SK-N-SH (cell line): ENCODE measurements around the gene GMPPA. TPM values are rescaled to one million over a fixed set of nuclear protein-coding genes. Genes with fewer than 3 reads are reported as not detected.

Experiments used
- CTCF ChIA-PET: fragments of 300-600, 350-600 bp; formaldehyde crosslinking; extraction: SDS; loops from one replicate; lab custom pipeline; 2021; lab: Yijun Ruan, JAX
- POLR2A ChIA-PET: fragments of 350-600 bp; sonication (Branson Sonifier 250); formaldehyde crosslinking; extraction: SDS; loops from one replicate; lab custom pipeline; 2020; ENCODE audit warnings: antibody characterized with exemption, inconsistent platforms; lab: Yijun Ruan, JAX
- DNase-seq: peaks from one replicate; pipeline ENCODE4 v3.0.0; 2012
- H2AFZ ChIP-seq: fragments of 200-600 bp; sonication (generic); 2 replicates; pipeline ENCODE4 v1.8.1; 2016; ENCODE audit warnings: antibody characterized with exemption, mild to moderate bottlenecking, low read depth
- H3F3A ChIP-seq: fragments of 200-600 bp; sonication (generic); replicated peaks from 2 replicates; pipeline ENCODE3; 2016; ENCODE audit warnings: antibody characterized with exemption, mild to moderate bottlenecking; ENCODE audit not compliant: insufficient read depth
- H3K27ac ChIP-seq, 2 experiments: fragments of 200-500 bp in 1 of 2; fragments of 200-600 bp in 1 of 2; sonication (Bioruptor generic) in 1 of 2; sonication (generic), shearing (Covaris generic) in 1 of 2; 2 replicates each; pipeline versions ENCODE4 v1.5.1 to v1.6.1; 2014 to 2016; ENCODE audit warnings: low read depth in 2 of 2, inconsistent platforms in 1 of 2, low read length in 1 of 2, mild to moderate bottlenecking in 1 of 2, mixed read lengths in 1 of 2
- H3K27me3 ChIP-seq: fragments of 200-600 bp; sonication (generic), shearing (Covaris generic); 2 replicates; pipeline ENCODE4 v1.6.1; 2016; ENCODE audit warnings: mixed run types; ENCODE audit not compliant: insufficient read depth
- H3K36me3 ChIP-seq, 2 experiments: fragments of 200-500 bp in 1 of 2; fragments of 200-600 bp in 1 of 2; sonication (Bioruptor generic) in 1 of 2; sonication (generic) in 1 of 2; replicated peaks in 1 of 2; 2 replicates each; pipeline versions ENCODE3 to v1.5.1; 2014 to 2016; ENCODE audit warnings: low read length in 1 of 2, mild to moderate bottlenecking in 1 of 2; ENCODE audit not compliant: insufficient read depth in 2 of 2, control insufficient read depth in 1 of 2
- H3K4me1 ChIP-seq, 2 experiments: fragments of 200-500 bp in 1 of 2; fragments of 200-600 bp in 1 of 2; sonication (Bioruptor generic) in 1 of 2; sonication (generic), shearing (Covaris generic) in 1 of 2; 2 replicates each; pipeline versions ENCODE4 v1.5.1 to v1.6.1; 2014 to 2016; ENCODE audit warnings: low read depth in 1 of 2, low read length in 1 of 2, mixed run types in 1 of 2; ENCODE audit not compliant: insufficient read depth in 2 of 2, control insufficient read depth in 1 of 2
- H3K4me2 ChIP-seq: fragments of 200-600 bp; sonication (generic), shearing (Covaris generic); 2 replicates; pipeline ENCODE4 v1.6.1; 2017; ENCODE audit warnings: mixed run types
- H3K4me3 ChIP-seq, 2 experiments: fragments of 200-500 bp in 1 of 2; fragments of 200-600 bp in 1 of 2; sonication (Bioruptor generic) in 1 of 2; sonication (generic), shearing (Covaris generic) in 1 of 2; 2 replicates each; pipeline versions ENCODE4 v1.5.1 to v1.8.1; 2014 to 2016; ENCODE audit warnings: low read depth in 2 of 2, inconsistent platforms in 1 of 2, low read length in 1 of 2, mild to moderate bottlenecking in 1 of 2, mixed read lengths in 1 of 2, moderate library complexity in 1 of 2
- H3K79me2 ChIP-seq: fragments of 200-600 bp; sonication (generic); 2 replicates; pipeline ENCODE4 v1.8.1; 2017; ENCODE audit warnings: mild to moderate bottlenecking; ENCODE audit not compliant: insufficient read depth
- H3K9ac ChIP-seq: fragments of 200-600 bp; sonication (generic); 2 replicates; pipeline ENCODE4 v1.6.1; 2017; ENCODE audit warnings: mixed run types
- H3K9me2 ChIP-seq: fragments of 200-600 bp; sonication (generic); 2 replicates; pipeline ENCODE4 v1.6.1; 2017; ENCODE audit warnings: mixed run types
- H3K9me3 ChIP-seq: fragments of 200-600 bp; sonication (generic); 2 replicates; pipeline ENCODE4 v1.6.1; 2017; ENCODE audit warnings: mixed run types, mild to moderate bottlenecking, moderate library complexity
- H4K20me1 ChIP-seq: fragments of 200-600 bp; sonication (generic); 2 replicates; pipeline ENCODE4 v1.6.1; 2017; ENCODE audit warnings: mild to moderate bottlenecking, mixed run types; ENCODE audit not compliant: insufficient read depth
- EP300 ChIP-seq, 2 experiments: IDR thresholded peaks; 2 replicates each; pipeline versions ENCODE4 v1.4.0 to v1.6.1; 2012; ENCODE audit warnings: borderline replicate concordance in 1 of 2, low read depth in 1 of 2, low read length in 1 of 2
- FOSL2 ChIP-seq: IDR thresholded peaks from 2 replicates; pipeline ENCODE4 v1.4.0; 2012; ENCODE audit warnings: low read depth, mild to moderate bottlenecking, moderate library complexity, borderline replicate concordance
- GABPA ChIP-seq: IDR thresholded peaks from 2 replicates; pipeline ENCODE4 v1.4.0; 2012; ENCODE audit warnings: low read depth, mild to moderate bottlenecking
- GATA2 ChIP-seq: sonication (generic); formaldehyde crosslinking; IDR thresholded peaks from 2 replicates; pipeline ENCODE4 v1.5.0; 2020; ENCODE audit warnings: mild to moderate bottlenecking, missing genetic modification reagents
- IRF3 ChIP-seq: fragments of 150-350 bp; IDR thresholded peaks from 2 replicates; pipeline ENCODE4 v1.6.1; 2016; ENCODE audit warnings: mild to moderate bottlenecking, low read depth, low read length
- MXI1 ChIP-seq: IDR thresholded peaks from 2 replicates; pipeline ENCODE4 v1.6.1; 2012; ENCODE audit warnings: mild to moderate bottlenecking, low read depth, low read length, improper control_type of control experiment
- POLR2AphosphoS5 ChIP-seq: IDR thresholded peaks from 2 replicates; pipeline ENCODE4 v1.6.1; 2012; ENCODE audit warnings: low read depth, low read length
- RAD21 ChIP-seq: IDR thresholded peaks from 2 replicates; pipeline ENCODE4 v1.6.1; 2012; ENCODE audit warnings: mild to moderate bottlenecking, low read length
- RCOR1 ChIP-seq: fragments of 150-350 bp; IDR thresholded peaks from 2 replicates; pipeline ENCODE4 v1.6.1; 2017; ENCODE audit warnings: antibody characterized with exemption, low read length
- RXRA ChIP-seq: IDR thresholded peaks from 2 replicates; pipeline ENCODE4 v1.4.0; 2012; ENCODE audit warnings: low read depth, mild to moderate bottlenecking, borderline replicate concordance
- SIN3A ChIP-seq: IDR thresholded peaks from 2 replicates; pipeline ENCODE4 v1.6.1; 2012; ENCODE audit warnings: low read depth, mild to moderate bottlenecking, low read length, moderate library complexity, borderline replicate concordance
- SMC3 ChIP-seq: IDR thresholded peaks from 2 replicates; pipeline ENCODE4 v1.6.1; 2012; ENCODE audit warnings: low read depth, low read length, improper control_type of control experiment
- ZBTB33 ChIP-seq: IDR thresholded peaks from 2 replicates; pipeline ENCODE4 v1.4.0; 2012; ENCODE audit warnings: low read depth, borderline replicate concordance
- WGBS: methylation state at CpG from one replicate; pipeline ENCODE4 v1.1.6; 2017; ENCODE audit warnings: low lambda C conversion rate; 5-methylcytosine and 5-hydroxymethylcytosine counted together
- polyA plus RNA-seq, 3 experiments: library from polyadenylated mRNA; depleted of rRNA; stranded (reverse); fragments of >200 nt; gene quantifications; 2 replicates each; pipeline ENCODE4 v1.2.3, GENCODE V29; 2012

The GMPPA gene
- polyA plus RNA-seq, 1 of the 3 experiments (the other 2 are of a cell fraction): 61.3 TPM

- Histone ChIP-seq H3K79me2 (no peaks in the 10 kb centered on the region), H3K4me2 (no peak overlapping the region), H3K9ac (no peak overlapping the region), H3K27ac (peak overlapping the region in 1 of 2 experiments; percentile 96; a peak in 2 of 4 replicates), H3K4me1 (peaks cover 3 to 94% of the 10 kb centered on the region in 2 experiments; a peak in 2 of 4 replicates), H3K9me3 (no peaks in the 10 kb centered on the region)
- 81% methylated on average over 17 of the region's 17 CpGs for WGBS
- TF ChIP-seq EP300 (IDR thresholded peaks at IDR 0.05; ENCODE audit: borderline replicate concordance in 1 of 2, low read depth in 1 of 2, low read length in 1 of 2) (no peak), GATA2 (CRISPR knock-in tag) (no peak), MXI1 (no peak), SMC3 (no peak), RAD21 (no peak), FOSL2 (no peak), RXRA (no peak)
- TF ChIP-seq, all 33 proteins: peak for 0
- Histone ChIP-seq H3F3A (no peaks in the 10 kb centered on the region), H3K4me3 (peak overlapping the region in 1 of 2 experiments; percentile 7; a peak in 1 of 4 replicates), H3K27me3 (peaks cover 33% of the 10 kb centered on the region), H3K9me2 (no peaks in the 10 kb centered on the region), H4K20me1 (no peaks in the 10 kb centered on the region), H3K36me3 (no peaks in the 10 kb centered on the region), H2AFZ (no peak overlapping the region)
- POLR2A ChIA-PET: interaction anchor here (5.4 to 13.5 kb wide), 2 partner anchors 11 to 17 kb away, joined by 40 to 210 read pairs; partner anchors contain the start of gene GMPPA
- CTCF ChIA-PET: interaction anchor here (2.1 to 62.1 kb wide), 4 partner anchors 1 to 113 kb away, joined by 6 to 2824 read pairs (median 1418); partner anchors contain the start of genes ASIC4, CHPF, GMPPA and TMEM198
- DNase-seq: no peak
Observed at GRCh38 chr2:219515874-219516629, 17.4 kb downstream of the GMPPA start.

- ChIA-PET POLR2A (interaction anchor here (13.5 kb wide), 1 partner anchor 10 kb away, joined by 210 read pairs; no protein-coding TSS in a partner anchor), CTCF (interaction anchor here (1.6 to 62.1 kb wide), 4 partner anchors 2 to 114 kb away, joined by 5 to 2824 read pairs (median 1418); partner anchors contain the start of genes ASIC4, CHPF, GMPPA and TMEM198)
- Histone ChIP-seq H3K9me3 (no peaks in the 10 kb centered on the region), H3K27me3 (peaks cover 33% of the 10 kb centered on the region), H3K9me2 (no peaks in the 10 kb centered on the region), H4K20me1 (no peaks in the 10 kb centered on the region), H3K4me2 (no peak overlapping the region), H3K4me1 (peaks cover 12 to 94% of the 10 kb centered on the region in 2 experiments; a peak in 2 of 4 replicates), H3K79me2 (no peaks in the 10 kb centered on the region), H2AFZ (no peak overlapping the region), H3F3A (no peaks in the 10 kb centered on the region), H3K27ac (no peak overlapping the region), H3K36me3 (no peaks in the 10 kb centered on the region), H3K9ac (no peak overlapping the region), H3K4me3 (no peak overlapping the region)
- TF ChIP-seq POLR2AphosphoS5: no peak
- no peak for TF ChIP-seq RCOR1
- no peak for TF ChIP-seq RAD21
- TF ChIP-seq ZBTB33: no peak
- TF ChIP-seq FOSL2: no peak
- no peak for TF ChIP-seq GATA2 (CRISPR knock-in tag)
- no peak for TF ChIP-seq IRF3
- no peak for TF ChIP-seq SIN3A
- no peak for TF ChIP-seq RXRA
- TF ChIP-seq GABPA: no peak
- DNase-seq: no peak
- 79% methylated on average over 7 of the region's 7 CpGs for WGBS
Observed at GRCh38 chr2:219516888-219517287, 18.2 kb downstream of the GMPPA start.
